Epithelial cell of proximal tubule (primary cell): Measurements from ENCODE around the gene PI4K2A. TPM values are rescaled to one million over a fixed set of nuclear protein-coding genes. Genes with fewer than 3 reads are reported as not detected.

ENCODE experiments used
- DNase-seq: peaks from one replicate; pipeline ENCODE4 v3.0.0-alpha.2; 2011; ENCODE audit warnings: low read depth
- H3K4me3 ChIP-seq: 2 replicates; pipeline ENCODE4 v1.5.1; 2011; ENCODE audit warnings: low read depth, mild to moderate bottlenecking, low read length
- CTCF ChIP-seq: conservative IDR thresholded peaks from 2 replicates; pipeline ENCODE4 v1.5.1; 2012; ENCODE audit warnings: low read depth, mild to moderate bottlenecking, low read length
- total RNA-seq: library from RNA; depleted of rRNA; stranded (reverse); fragments of >200 nt; gene quantifications from 2 replicates; pipeline ENCODE4 v1.2.3, GENCODE V29; 2015

PI4K2A gene
- total RNA-seq = 14.0 and 28.6 TPM in 2 replicates

DNA sequence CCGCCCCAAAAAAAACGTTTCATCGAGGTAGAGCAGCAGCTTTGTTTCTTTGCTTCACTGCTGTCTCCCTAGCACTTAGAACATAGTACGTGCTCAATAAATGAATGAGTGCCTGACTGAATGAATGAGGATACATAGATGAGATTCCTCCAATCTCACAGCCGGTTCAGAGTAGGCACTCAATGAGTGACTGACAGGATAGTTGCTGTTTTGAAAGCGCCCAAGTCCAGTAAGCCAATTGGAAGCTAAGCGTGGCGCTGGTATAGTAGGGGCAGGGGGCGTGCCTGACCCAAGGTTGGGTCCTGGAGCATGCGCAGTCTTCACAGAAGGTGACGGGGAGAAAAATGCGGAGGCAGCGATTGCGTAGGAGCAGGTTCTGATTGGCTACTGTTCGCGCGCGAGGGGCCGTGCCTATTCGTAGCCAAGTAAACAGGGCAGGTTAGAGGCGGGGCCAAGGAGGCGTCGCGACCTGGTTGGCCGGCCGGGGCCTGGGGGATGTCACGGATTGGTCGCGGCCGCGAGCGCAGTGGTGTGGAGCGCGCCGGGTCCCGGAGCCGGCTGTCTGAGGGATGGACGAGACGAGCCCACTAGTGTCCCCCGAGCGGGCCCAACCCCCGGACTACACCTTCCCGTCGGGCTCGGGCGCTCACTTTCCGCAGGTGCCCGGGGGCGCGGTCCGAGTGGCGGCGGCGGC lies at the start of gene PI4K2A:
PI4K2A (plus strand) TSS at position 498 of the 694 bp plus-strand sequence; CDS start at position 570, 72 bp downstream.
- peak; percentile 91 for DNase-seq
- peak within 1 kb of the TSS; percentile 84 for H3K4me3 ChIP-seq
- TF ChIP-seq CTCF = no peak

DNA sequence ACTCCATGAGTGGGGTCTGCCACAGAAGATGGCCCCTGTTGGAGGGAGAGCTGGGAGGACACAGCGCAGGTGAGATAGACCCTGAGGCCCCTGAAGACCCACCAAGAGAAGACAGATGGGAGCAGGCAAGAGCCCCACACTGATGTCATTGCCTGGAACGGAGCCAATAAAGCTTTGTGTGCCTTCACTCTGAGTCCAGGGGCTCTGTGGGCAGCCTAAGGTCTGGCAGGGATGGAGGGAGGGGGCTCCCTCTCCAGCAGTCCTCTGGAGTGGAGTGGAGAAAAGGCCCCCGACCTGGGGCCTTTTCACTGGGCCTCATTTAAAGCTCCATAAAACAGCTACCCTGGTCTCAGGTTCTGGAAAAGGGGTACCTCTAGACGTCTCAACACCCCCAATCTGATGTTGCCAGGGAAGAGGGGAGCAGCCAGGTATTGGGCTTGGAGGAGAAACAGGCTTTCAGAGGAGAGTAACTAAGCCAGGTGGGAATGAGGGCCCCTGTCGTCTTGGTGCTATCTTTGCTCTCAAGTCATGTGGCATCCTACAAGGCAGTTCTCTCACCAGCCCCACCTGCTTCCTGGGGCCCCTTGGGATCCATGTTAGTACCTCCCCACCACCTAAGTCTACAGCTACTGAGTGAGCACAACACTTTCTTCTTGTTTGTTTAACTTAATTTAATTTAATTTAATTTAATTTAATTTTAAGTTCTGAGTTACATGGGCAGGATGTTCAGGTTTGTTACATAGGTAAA lies 49.5 kb upstream of the PI4K2A start:
- TF ChIP-seq CTCF = no peak
- no peak overlapping the region for H3K4me3 ChIP-seq
- no peak for DNase-seq

DNA sequence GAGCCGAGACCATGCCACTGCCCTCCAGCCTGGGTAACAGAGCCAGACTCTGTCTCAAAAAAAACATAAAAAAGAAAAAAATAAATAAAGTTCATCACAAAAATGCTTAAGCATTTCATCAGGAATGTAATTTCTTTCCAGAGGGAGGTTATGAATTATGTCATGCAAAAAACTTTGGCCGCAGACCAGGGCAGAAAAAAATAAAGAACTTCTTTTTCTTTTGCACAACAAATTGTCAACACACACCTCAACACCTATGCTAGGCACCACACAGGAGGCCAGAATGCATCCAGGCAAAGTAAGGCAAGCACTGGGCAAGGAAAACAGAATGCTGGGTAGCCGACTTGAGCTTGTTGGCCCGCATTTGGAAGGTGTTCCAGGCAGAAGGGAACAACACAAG lies 47.0 kb upstream of the PI4K2A start:
- no peak for TF ChIP-seq CTCF
- H3K4me3 ChIP-seq = no peak overlapping the region
- DNase-seq = no peak

GRCh38 chr10:97596101-97597082 lies 44.1 kb upstream of the PI4K2A start:
- peak; percentile 78 for DNase-seq
- H3K4me3 ChIP-seq = no peak overlapping the region
- TF ChIP-seq CTCF = no peak

DNA sequence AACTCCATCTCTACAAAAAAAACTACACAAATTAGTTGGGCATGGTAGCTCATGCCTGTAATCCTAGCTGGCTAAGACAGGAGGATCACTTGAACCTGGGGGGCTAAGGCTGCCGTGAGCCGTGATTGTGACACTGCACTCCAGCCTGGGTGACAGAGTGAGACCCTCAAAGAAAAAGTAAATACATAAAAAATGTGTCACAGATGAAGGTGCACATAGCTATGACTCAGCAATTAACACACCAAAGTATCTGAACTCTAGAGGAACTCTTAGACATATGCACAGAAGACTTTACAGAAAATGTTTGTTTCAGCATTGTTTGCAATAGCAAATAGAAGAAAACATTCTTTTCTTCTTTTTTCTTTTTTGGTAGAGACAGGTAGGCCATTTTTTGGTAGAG lies 42.7 kb upstream of the PI4K2A start:
- no peak for DNase-seq

More for the DNA sequence above, 42.7 kb upstream of the PI4K2A start:
- H3K4me3 ChIP-seq = no peak overlapping the region
- no peak for TF ChIP-seq CTCF
